Stimulated activated CD4-positive, alpha-beta T cell treated with anti-CD3 and anti-CD28 coated beads, Interleukin-2, amount 100 ng/mL, for 4 hours (primary cell): ENCODE measurements around the gene CCDC170.
"Not testable (repeated sequence)": the region's sequence is repeated elsewhere in the genome, so short reads cannot be mapped to it uniquely, and the experiment has no call there.

Experiments used
- DNase-seq: peaks from one replicate; pipeline ENCODE4 v3.0.0-alpha.2; 2020; ENCODE audit warnings: low read depth

CCDC170 gene

DNA sequence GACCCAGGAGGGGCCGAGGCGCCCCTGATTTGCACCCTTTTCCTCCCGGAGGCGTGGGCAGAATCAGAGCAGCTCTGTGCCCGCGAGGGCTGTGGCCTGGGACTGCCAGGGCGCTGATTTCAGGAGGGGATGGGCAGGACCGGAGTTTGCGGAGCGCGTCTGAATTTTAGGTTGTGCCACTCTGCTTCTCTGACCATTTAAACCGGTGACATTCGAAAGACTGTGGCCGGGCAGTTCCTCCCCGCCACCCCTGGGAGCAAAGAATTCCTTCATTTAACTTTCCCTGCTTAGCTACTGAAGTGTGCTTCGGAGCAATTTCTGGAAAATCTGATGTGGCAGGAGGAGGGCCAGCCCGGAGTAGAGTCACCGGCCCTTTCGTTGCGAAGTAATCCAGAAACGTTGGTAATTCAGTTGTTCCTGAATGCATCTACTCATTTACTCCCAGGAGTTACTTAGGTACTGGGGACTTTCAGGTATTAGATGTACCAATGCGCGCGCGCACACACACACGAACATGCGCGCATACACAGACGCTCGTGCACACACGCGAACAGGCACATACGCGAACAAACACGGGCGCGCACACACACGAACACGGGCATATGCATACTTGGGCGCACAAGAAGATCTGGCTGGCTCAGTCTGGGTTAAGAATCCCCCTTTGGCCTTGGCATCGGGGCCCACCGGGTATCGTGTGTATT is 568 bp downstream of the CCDC170 start:
- no peak for DNase-seq

DNA sequence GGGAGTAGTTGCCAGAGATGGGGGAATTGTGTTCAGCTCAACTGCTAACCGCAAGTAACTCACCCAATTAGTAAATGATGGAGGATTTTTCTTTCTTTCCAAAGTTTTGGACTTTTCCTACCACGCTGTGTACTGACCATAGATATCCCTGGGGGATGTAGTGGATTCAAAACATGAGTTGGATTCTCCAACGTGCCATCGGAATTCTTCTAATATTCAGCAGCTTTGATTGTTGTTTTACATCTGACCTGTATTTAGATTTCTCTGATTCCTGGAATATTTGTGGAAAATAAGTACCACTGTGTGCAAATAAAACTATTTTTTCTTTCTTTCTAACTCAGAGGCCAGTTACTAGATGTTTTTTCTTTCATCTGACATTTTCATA is 1.1 kb downstream of the CCDC170 start:
- no peak for DNase-seq

GRCh38 chr6:151495380-151495779 is 1.6 kb downstream of the CCDC170 start:
- no peak for DNase-seq

DNA sequence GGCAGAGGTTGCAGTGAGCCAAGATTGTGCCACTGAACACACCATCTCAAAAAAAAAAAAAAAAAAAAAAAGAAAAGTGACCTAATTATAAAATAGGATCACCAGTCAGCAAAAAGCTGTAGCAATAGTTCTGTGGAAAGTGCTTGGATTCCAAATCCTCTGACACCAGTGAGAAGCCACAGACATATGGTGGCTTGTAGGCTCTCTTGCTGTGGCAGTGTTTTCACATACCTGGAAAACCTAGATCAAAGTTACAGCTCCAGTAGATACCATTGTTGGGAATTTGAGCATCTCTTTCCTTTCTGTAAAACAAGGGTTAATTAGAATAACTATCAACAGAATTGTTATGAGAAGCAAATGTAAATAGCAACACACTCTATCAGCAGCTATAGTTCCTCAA is 4.1 kb downstream of the CCDC170 start:
- no peak for DNase-seq

- no peak for DNase-seq
Observed at GRCh38 chr6:151498327-151498726, 4.5 kb downstream of the CCDC170 start.

GRCh38 chr6:151499551-151499950 is 5.7 kb downstream of the CCDC170 start:
- no peak for DNase-seq

DNA sequence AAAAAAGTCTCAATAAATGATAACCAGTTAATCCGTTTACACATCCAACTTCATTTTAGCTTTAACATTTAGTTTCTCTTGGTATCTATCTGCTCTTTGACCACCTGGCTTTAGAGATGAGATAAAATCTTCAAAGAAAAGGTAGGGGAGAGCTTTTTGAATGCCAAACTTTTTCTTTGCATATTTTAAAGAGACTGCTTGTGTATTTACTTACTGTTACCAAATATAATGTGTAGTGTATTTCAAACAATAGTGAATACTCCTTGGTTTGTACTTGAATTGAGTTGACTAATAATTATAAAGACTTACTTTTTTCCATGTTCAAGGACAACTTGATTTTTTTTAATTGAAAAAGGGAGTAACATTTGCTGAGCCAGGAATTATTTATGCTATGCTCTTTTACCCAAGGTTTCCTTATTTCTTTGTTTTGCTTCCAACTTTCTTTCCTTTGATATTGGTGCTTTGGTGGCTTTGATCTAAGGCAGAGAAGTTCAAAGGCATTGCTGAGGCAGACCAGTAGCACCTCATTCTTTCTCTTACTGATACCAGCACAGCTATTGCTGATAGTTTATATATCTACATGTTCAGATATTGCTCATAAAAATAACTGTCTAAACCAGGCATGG is 7.8 kb downstream of the CCDC170 start:
- no peak for DNase-seq

GRCh38 chr6:151502499-151502898 is 8.7 kb downstream of the CCDC170 start:
- no peak for DNase-seq

DNA sequence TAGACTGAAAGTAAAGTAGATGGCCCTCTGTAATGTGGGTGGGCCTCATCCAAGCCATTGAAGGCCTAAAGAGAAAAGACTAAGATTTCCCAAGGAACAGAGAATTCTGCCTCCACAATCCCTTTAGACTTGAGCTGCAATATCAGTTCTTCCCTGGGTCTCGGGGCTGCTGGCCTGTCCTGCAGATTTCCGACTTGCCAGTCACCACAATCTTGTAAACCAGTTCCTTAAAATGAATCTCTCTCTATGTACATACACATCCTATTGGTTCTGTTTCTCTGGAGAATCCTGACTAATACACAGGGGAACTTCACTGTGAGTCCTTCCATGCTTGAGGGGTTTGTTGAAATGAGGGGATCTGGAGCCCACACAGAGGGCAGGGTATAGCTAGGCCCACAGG is 12.9 kb downstream of the CCDC170 start:
- DNase-seq, result no peak

DNA sequence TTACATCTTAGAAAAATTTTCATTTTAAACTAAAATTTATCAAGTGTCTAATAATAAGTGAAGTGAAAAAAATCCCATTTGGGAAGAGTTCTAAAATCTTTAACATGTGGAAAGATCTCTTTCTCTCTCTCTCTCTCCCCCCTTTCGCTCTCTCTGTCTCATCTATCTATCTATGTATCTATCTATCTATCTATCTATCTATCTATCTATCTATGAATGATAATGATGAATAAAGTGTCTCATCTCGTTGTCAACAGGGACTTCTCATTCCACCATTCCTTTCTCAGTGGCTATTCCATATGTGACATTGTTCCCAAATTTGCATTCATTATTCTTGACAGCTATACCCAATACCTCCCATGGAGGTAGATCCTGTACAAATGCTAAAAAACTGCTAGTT is 15.2 kb downstream of the CCDC170 start:
- DNase-seq, result no peak

DNA sequence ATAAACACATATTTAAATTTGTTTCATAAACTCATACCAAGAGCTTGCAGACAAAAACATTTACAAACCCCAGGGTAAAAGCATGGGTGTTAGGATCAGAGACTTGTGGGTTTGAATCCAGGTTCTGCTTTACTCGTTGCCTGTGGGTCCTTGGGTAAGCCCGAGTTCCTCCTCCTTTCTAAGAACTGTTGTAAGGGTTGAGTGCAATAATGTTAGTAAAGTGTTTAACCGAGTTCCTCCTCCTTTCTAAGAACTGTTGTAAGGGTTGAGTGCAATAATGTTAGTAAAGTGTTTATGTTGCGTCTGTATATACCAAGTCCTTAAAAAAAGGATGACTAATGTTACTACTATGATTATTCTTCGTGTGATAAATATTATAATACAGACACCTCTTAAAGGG is 18.7 kb downstream of the CCDC170 start:
- no peak for DNase-seq

- no peak for DNase-seq
Observed at GRCh38 chr6:151514000-151514730, 20.3 kb downstream of the CCDC170 start.

DNA sequence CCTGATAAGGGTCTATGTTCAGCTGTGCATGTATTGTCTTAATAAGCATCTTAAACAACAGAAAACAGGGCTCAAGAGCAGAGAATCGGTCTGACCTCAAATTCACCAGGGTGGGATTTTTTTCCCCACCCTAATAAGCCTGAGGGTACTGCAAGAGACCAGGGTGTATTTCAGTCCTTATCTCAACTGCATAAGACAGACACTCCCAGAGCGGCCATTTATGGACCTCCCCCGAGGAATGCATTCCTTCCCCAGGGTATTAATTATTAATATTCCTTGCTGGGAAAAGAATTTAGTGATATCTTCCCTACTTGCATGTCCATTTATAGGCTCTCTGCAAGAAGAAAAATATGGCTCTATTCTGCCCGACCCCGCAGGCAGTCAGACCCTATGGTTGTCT is 25.2 kb downstream of the CCDC170 start:
- DNase-seq, result not testable (repeated sequence)

DNA sequence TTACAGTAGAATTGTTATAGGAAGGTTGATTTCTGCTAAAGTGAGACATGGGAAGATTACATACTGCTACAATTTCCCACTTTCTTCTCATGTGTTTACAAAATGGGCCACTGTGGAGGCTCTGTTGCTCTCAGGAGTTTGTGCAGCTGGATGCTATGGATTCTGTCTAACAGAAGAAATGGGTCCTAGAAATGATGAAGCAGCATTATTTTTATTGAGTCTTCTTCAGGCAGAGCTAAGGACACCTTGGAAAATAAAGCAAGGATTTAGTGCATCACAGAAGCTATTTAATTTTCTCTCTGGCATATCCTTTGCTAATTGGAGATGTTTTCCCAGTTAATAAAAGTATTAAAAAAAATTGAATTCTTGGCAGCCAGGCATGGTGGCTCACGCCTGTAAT is 29.2 kb downstream of the CCDC170 start:
- no peak for DNase-seq

GRCh38 chr6:151524059-151524458 is 30.2 kb downstream of the CCDC170 start:
- DNase-seq, result no peak

DNA sequence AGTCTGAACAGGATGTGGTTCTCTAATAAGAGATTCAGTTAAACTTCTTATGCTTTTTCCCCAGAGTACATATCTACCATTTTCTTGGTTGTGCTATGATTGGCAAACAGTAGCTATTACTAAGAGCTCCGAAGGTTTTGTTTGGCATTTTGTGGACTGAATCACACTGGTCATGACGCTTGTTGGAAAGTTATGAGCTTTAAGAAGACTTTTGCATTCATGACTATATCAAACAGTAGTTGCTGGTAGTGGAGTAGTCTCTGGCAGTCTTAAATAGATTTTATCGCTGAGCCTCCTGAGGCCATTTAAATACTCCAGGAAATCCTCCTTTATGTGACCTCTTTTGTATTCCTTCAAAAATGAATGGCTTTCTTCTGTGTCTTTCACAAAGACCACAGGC is 40.8 kb downstream of the CCDC170 start:
- DNase-seq, result no peak

GRCh38 chr6:151535476-151536187 is 41.8 kb downstream of the CCDC170 start:
- DNase-seq, result no peak

DNA sequence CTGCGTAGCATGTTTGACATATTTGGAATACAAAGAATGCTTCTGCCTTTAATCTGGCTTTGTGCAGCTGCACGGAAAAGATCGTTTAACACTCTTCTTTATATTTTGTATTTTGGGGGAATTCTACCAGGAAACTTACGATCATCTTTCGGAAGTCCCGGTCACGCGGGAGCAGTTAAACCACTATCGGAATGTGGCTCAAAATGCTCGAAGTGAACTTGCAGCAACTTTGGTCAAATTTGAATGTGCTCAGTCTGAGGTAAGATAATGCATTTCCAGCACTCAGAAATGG is 42.3 kb downstream of the CCDC170 start:
- DNase-seq, result no peak

GRCh38 chr6:151537556-151537955 is 43.7 kb downstream of the CCDC170 start:
- no peak for DNase-seq

GRCh38 chr6:151539506-151540268 is 45.9 kb downstream of the CCDC170 start:
- no peak for DNase-seq

- no peak for DNase-seq
Observed at GRCh38 chr6:151544453-151544852, 50.6 kb downstream of the CCDC170 start.

DNA sequence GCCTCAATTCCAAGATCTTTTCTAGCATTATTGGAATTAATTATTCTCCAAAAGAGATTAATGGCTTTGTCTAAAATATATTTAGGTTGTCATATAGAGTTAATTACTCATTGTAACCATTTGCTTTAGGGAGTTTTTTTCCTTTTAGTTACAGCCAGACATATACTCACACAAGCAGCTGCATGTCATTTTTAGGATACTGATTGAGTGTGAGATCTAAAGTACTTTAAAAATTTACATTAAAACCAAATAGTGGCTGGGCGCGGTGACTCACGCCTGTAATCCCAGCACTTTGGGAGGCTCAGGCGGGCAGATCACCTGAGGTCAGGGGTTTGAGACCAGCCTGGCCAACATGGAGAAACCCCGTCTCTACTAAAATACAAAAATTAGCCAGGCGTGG is 51.1 kb downstream of the CCDC170 start:
- DNase-seq, result not testable (repeated sequence)
